Endothelial cell of umbilical vein (primary cell): ENCODE results near the gene PLEKHA5. TPM values are rescaled to one million over a fixed set of nuclear protein-coding genes. Genes with fewer than 3 reads are reported as not detected.
A peak's percentile ranks its signal among the peaks of the same experiment; 100 is the strongest.

Experiments
- BruUV-seq: library from RNA; stranded (reverse); fragments of 400-500 nt; replicated peaks from 2 replicates; lab custom pipeline; 2021; lab: Mats Ljungman, UMichigan
- CTCF ChIA-PET: fragments of 300-600, 350-600 bp; sonication (Branson Sonifier 250); formaldehyde crosslinking; loops from one replicate; lab custom pipeline; 2021; ENCODE audit warnings: antibody characterized with exemption, inconsistent platforms; lab: Charles Lee
- POLR2A ChIA-PET: fragments of 300-600, 350-600 bp; sonication (Branson Sonifier 250); formaldehyde crosslinking; loops from one replicate; lab custom pipeline; 2021; ENCODE audit warnings: antibody characterized with exemption, inconsistent platforms; lab: Charles Lee
- DNase-seq: peaks from one replicate; pipeline ENCODE4 v3.0.0-alpha.2; 2011; ENCODE audit warnings: low read depth, low spot score
- FAIRE-seq: peaks from 2 replicates; lab custom pipeline; 2011; peaks lifted over from hg19 to GRCh38; lab: Jason Lieb, UNC
- H2AFZ ChIP-seq: 2 replicates; pipeline ENCODE4 v1.6.0; 2012; ENCODE audit warnings: low read depth, low read length, control low read depth, inconsistent platforms
- H3K27ac ChIP-seq: 2 replicates; pipeline ENCODE4 v1.5.1; 2011; ENCODE audit warnings: low read depth, mild to moderate bottlenecking, control low read depth, low read length, moderate library complexity; ENCODE audit not compliant: insufficient read depth
- H3K27me3 ChIP-seq, 2 experiments: 2 replicates each; pipeline versions ENCODE4 v1.6.0 to v1.6.1; 2011; ENCODE audit warnings: low read length in 2 of 2, mixed read lengths in 1 of 2; ENCODE audit not compliant: control insufficient read depth in 2 of 2, insufficient read depth in 2 of 2
- H3K36me3 ChIP-seq, 2 experiments: 2 replicates in 1 of 2; 3 replicates in 1 of 2; pipeline ENCODE4 v1.5.1; 2011; ENCODE audit warnings: low read length in 2 of 2, mild to moderate bottlenecking in 1 of 2, moderate library complexity in 1 of 2; ENCODE audit not compliant: control insufficient read depth in 2 of 2, insufficient read depth in 2 of 2; ENCODE audit errors: extremely low read depth in 1 of 2
- H3K4me1 ChIP-seq: 3 replicates; pipeline ENCODE4 v1.5.1; 2011; ENCODE audit warnings: mild to moderate bottlenecking, low read length; ENCODE audit not compliant: control insufficient read depth, insufficient read depth; ENCODE audit errors: extremely low read depth
- H3K4me2 ChIP-seq: 2 replicates; pipeline ENCODE4 v1.6.1; 2011; ENCODE audit warnings: low read length, control low read depth, mixed read lengths; ENCODE audit not compliant: insufficient read depth
- H3K4me3 ChIP-seq, 3 experiments: fragments of 200-600 bp in 1 of 3; sonication (generic), shearing (Covaris generic) in 1 of 3; replicated peaks in 1 of 3; 2 replicates each; pipeline ENCODE4 v1.5.1; 2011 to 2016; ENCODE audit warnings: control low read depth in 3 of 3, low read length in 3 of 3, mild to moderate bottlenecking in 2 of 3, inconsistent platforms in 1 of 3, low read depth in 1 of 3, moderate library complexity in 1 of 3; ENCODE audit not compliant: insufficient read depth in 1 of 3
- H3K79me2 ChIP-seq: 2 replicates; pipeline ENCODE4 v1.6.0; 2012; ENCODE audit warnings: low read length, inconsistent platforms; ENCODE audit not compliant: control insufficient read depth, insufficient read depth
- H3K9ac ChIP-seq: replicated peaks from 2 replicates; pipeline ENCODE3; 2011; ENCODE audit warnings: low read length, control low read depth; ENCODE audit not compliant: insufficient read depth; ENCODE audit errors: extremely low read depth
- H3K9me1 ChIP-seq: replicated peaks from 3 replicates; pipeline ENCODE4 v1.6.0; 2011; ENCODE audit warnings: mild to moderate bottlenecking, low read length; ENCODE audit not compliant: control insufficient read depth, insufficient read depth; ENCODE audit errors: extremely low read depth
- H3K9me3 ChIP-seq: replicated peaks from 2 replicates; pipeline ENCODE4 v1.5.1; 2012; ENCODE audit warnings: low read length, inconsistent platforms; ENCODE audit not compliant: control insufficient read depth, insufficient read depth
- H4K20me1 ChIP-seq: replicated peaks from 2 replicates; pipeline ENCODE3; 2011; ENCODE audit warnings: mild to moderate bottlenecking, low read length; ENCODE audit not compliant: control insufficient read depth, insufficient read depth; ENCODE audit errors: extremely low read depth
- CTCF ChIP-seq, 2 donors: IDR thresholded peaks; 1 replicate in 1 of 2; 2 replicates in 1 of 2; pipeline ENCODE4 v1.5.1; 2011; ENCODE audit warnings: low read length in 2 of 2, mild to moderate bottlenecking in 2 of 2, moderate library complexity in 2 of 2, control low read depth in 1 of 2, inconsistent platforms in 1 of 2, low read depth in 1 of 2; ENCODE audit not compliant: insufficient read depth in 1 of 2; ENCODE audit errors: extremely low read depth in 1 of 2
- FOS ChIP-seq: IDR thresholded peaks from 2 replicates; pipeline ENCODE4 v1.6.1; 2011; ENCODE audit warnings: mild to moderate bottlenecking, low read length, moderate library complexity, borderline replicate concordance; ENCODE audit not compliant: insufficient read depth
- MYC ChIP-seq: IDR thresholded peaks from one replicate; pipeline ENCODE4 v1.6.1; 2011; ENCODE audit warnings: mild to moderate bottlenecking, low read depth, low read length
- dilution Hi-C: fragments of 300-500 bp; cut with MboI; formaldehyde crosslinking; loops from one replicate; pipeline ENCODE4 v1.15.0; 2019; ENCODE audit warnings: low sequenced_read_pairs; ENCODE audit not compliant: extremely low pct_ligation_motif_present
- intact Hi-C: fragments of 100-400 bp; cut with micrococcal nuclease; formaldehyde crosslinking; loops from one replicate; pipeline ENCODE4 v1.10.0; 2022
- polyA plus RNA-seq, 4 experiments: library from polyadenylated mRNA; depleted of rRNA in 3 of 4; stranded (reverse) in 3 of 4; unstranded in 1 of 4; fragments of >200 nt; gene quantifications; 2 replicates each; pipeline versions ENCODE4 v1.2.1 to v1.2.3, GENCODE V29; 2011 to 2012; ENCODE audit warnings: missing spikeins in 1 of 4
- total RNA-seq: library from RNA; stranded (reverse); gene quantifications from 2 replicates; pipeline ENCODE4 v1.2.3, GENCODE V29; 2021

The PLEKHA5 gene
- total and polyA plus RNA-seq, 2 donors (not counting 3 experiments of a cell fraction or from before 2014, with no cell fraction given) = 2.5 to 12.7 TPM

GRCh38 chr12:19199332-19199731, 69.8 kb downstream of the PLEKHA5 start:
- Histone ChIP-seq H3K27me3 (no peaks in the 10 kb centered on the region), H3K79me2 (no peaks in the 10 kb centered on the region), H3K9me3 (no peaks in the 10 kb centered on the region), H2AFZ (no peak overlapping the region), H3K9me1 (no peaks in the 10 kb centered on the region), H3K4me2 (no peak overlapping the region), H3K27ac (no peak overlapping the region), H3K4me3 (no peak overlapping the region), H3K4me1 (no peaks in the 10 kb centered on the region), H3K9ac (no peak overlapping the region), H3K36me3 (no peaks in the 10 kb centered on the region), H4K20me1 (no peaks in the 10 kb centered on the region)
- DNase-seq = no peak
- no TSS peak for BruUV-seq
- dilution Hi-C loops (no loop called here), intact Hi-C loops (no loop called here)
- CTCF ChIA-PET = interaction anchor here (1.6 to 2.1 kb wide), 2 partner anchors 9 to 13 kb away, joined by 8 read pairs; no protein-coding TSS in a partner anchor
- TF ChIP-seq CTCF (IDR thresholded peaks at IDR 0.05; ENCODE audit: extremely low read depth in 1 of 2, insufficient read depth in 1 of 2, low read depth in 1 of 2, low read length in 2 of 2) = no peak
- POLR2A ChIA-PET = no interaction called here
- no peak for FAIRE-seq

DNA sequence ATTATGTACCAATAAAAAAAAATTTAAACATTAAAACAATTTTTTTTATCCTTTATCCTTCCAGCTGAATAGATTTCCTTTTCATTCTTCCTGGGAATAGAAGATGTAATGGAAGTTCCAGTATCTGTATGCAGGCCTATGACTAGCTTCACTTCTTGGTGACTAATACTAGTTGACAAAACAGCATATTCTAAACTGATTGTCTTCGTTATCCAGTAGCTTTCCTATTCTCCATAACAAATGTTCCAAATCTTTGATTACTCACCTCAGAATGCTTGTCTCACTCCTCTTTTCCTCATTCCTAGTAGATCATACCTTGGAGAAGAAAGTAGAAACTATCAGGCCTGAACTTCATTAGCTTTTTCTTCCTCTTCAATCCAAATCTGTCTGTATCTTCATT, 70.7 kb downstream of the PLEKHA5 start:
- no peaks in the 10 kb centered on the region for H3K36me3 ChIP-seq
- POLR2A ChIA-PET = interaction anchor here (0.6 kb wide), 1 partner anchor 104 kb away, joined by 3 read pairs; no protein-coding TSS in a partner anchor
- no peak overlapping the region for H2AFZ ChIP-seq
- no peak overlapping the region for H3K27ac ChIP-seq
- CTCF ChIA-PET = interaction anchor here (1.6 to 2.1 kb wide), 2 partner anchors 10 to 14 kb away, joined by 8 read pairs; no protein-coding TSS in a partner anchor
- no peak for FAIRE-seq
- no peaks in the 10 kb centered on the region for H3K9me3 ChIP-seq
- intact Hi-C loops = no loop called here
- dilution Hi-C loops = no loop called here
- no peak overlapping the region for H3K9ac ChIP-seq
- H3K79me2 ChIP-seq = no peaks in the 10 kb centered on the region
- no peak overlapping the region for H3K4me3 ChIP-seq
- H3K27me3 ChIP-seq = no peaks in the 10 kb centered on the region
- no peak for DNase-seq
- no peaks in the 10 kb centered on the region for H3K9me1 ChIP-seq
- peak; percentile 10 for TF ChIP-seq FOS
- TF ChIP-seq MYC = no peak
- H4K20me1 ChIP-seq = no peaks in the 10 kb centered on the region
- BruUV-seq = no TSS peak
- no peak overlapping the region for H3K4me2 ChIP-seq
- no peaks in the 10 kb centered on the region for H3K4me1 ChIP-seq
